GM10847 (cell line): ENCODE data around the gene CDH26.

Experiments
- POLR2A ChIP-seq: IDR thresholded peaks from 2 replicates; pipeline ENCODE4 v1.6.1; 2011; ENCODE audit not compliant: insufficient read length; ENCODE audit errors: extremely low read depth

The CDH26 gene

GRCh38 chr20:60055740-60056139 lies 97.5 kb downstream of the CDH26 start:
- peak; percentile 37 for TF ChIP-seq POLR2A

- no peak for TF ChIP-seq POLR2A
Measured at GRCh38 chr20:60056407-60057122, 98.3 kb downstream of the CDH26 start.

- no peak for TF ChIP-seq POLR2A
Measured at GRCh38 chr20:60057123-60057865, 99.1 kb downstream of the CDH26 start.

- TF ChIP-seq POLR2A, result no peak
Measured at GRCh38 chr20:60057866-60058807, 99.9 kb downstream of the CDH26 start.

GRCh38 chr20:60058879-60059278 lies 100.7 kb downstream of the CDH26 start:
- TF ChIP-seq POLR2A, result no peak

- TF ChIP-seq POLR2A, result no peak
Measured at GRCh38 chr20:60060006-60060557, 101.9 kb downstream of the CDH26 start.

- TF ChIP-seq POLR2A, result no peak
Measured at GRCh38 chr20:60060593-60060992, 102.4 kb downstream of the CDH26 start.

GRCh38 chr20:60062431-60063047 lies 104.3 kb downstream of the CDH26 start:
- TF ChIP-seq POLR2A, result no peak

- no peak for TF ChIP-seq POLR2A
Measured at GRCh38 chr20:60063048-60063451, 104.8 kb downstream of the CDH26 start.

GRCh38 chr20:60063739-60064380 lies 105.6 kb downstream of the CDH26 start:
- no peak for TF ChIP-seq POLR2A
